ENCODE results near the gene XYLT1.

Gene XYLT1

DNA sequence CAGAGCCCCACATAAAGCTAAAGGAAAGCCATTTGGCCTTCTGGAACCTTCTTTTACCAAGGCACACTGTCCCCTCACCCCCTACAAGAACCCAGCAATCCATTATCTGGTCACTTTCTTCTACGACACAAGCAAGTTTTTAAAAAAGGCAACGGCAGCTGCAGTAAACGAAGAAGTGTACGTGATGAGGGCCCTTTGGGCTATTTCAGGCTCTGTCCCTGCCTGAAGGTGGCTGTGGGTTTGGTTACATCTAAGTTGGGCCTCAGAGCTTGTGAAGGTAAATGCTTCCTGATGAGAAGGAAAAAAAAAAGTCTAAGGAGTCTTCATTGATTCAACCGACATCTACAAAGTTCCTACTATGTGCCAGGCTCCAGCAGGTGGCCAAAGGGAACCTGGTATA, 35.4 kb downstream of the XYLT1 start:
- peaks cover 38% of the 10 kb centered on the region for H3K4me1 Mint-ChIP-seq (ENCODE audit: low read depth)
- no peak overlapping the region for H3K27ac Mint-ChIP-seq
- H3K36me3 Mint-ChIP-seq (ENCODE audit: low read depth) = peaks cover 3% of the 10 kb centered on the region
- H3K9me3 Mint-ChIP-seq = no peaks in the 10 kb centered on the region
- no peak overlapping the region for H3K4me3 Mint-ChIP-seq
- no peaks in the 10 kb centered on the region for H3K27me3 Mint-ChIP-seq

- H3K27me3 Mint-ChIP-seq = no peaks in the 10 kb centered on the region
- no peaks in the 10 kb centered on the region for H3K9me3 Mint-ChIP-seq
- no peaks in the 10 kb centered on the region for H3K36me3 Mint-ChIP-seq (ENCODE audit: low read depth)
- H3K27ac Mint-ChIP-seq = no peak overlapping the region
- H3K4me1 Mint-ChIP-seq (ENCODE audit: low read depth) = peaks cover 23% of the 10 kb centered on the region
- H3K4me3 Mint-ChIP-seq = no peak overlapping the region
These were observed 36.9 kb downstream of the XYLT1 start for GRCh38 chr16:17433577-17434451.

GRCh38 chr16:17432901-17433576, 37.7 kb downstream of the XYLT1 start:
- Mint-ChIP-seq H3K36me3 (ENCODE audit: low read depth) (no peaks in the 10 kb centered on the region), H3K9me3 (no peaks in the 10 kb centered on the region), H3K4me3 (no peak overlapping the region), H3K27ac (no peak overlapping the region), H3K4me1 (ENCODE audit: low read depth) (peaks cover 16% of the 10 kb centered on the region), H3K27me3 (no peaks in the 10 kb centered on the region)

DNA sequence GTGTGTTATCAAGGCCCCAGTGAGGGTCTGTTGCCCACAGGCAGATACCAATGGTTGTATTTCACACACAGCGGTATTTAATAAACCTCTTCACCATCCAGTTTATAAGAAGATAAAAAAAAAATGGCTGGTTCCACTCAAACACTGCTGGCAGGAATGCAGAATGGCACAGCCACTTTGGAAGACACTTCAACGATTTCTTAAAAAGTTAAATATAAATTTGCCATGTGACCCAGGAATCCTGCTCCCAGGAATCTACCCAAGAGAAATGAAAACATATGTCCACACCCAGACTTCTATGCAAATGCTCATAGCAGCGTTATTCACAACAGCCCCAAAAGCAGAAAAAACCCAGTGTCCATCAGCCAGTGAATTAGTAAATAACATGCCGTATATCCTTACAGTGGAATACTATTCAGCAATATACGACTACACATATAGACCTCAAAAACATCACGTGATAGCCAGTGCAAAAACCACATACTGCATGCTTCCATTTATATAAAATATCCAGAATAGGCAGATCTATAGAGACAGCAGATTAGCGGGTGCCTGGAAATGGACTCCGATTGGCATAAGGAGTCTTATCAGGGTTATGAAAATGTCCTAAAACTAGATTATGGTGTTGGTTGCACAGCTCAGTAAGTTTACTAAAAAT, 38.7 kb downstream of the XYLT1 start:
- Mint-ChIP-seq H3K4me3 (no peak overlapping the region), H3K4me1 (ENCODE audit: low read depth) (peaks cover 19% of the 10 kb centered on the region), H3K9me3 (no peaks in the 10 kb centered on the region), H3K36me3 (ENCODE audit: low read depth) (no peaks in the 10 kb centered on the region), H3K27me3 (no peaks in the 10 kb centered on the region), H3K27ac (no peak overlapping the region)

GRCh38 chr16:17431012-17431411, 39.7 kb downstream of the XYLT1 start:
- Mint-ChIP-seq H3K4me3 (no peak overlapping the region), H3K27me3 (no peaks in the 10 kb centered on the region), H3K9me3 (no peaks in the 10 kb centered on the region), H3K27ac (no peak overlapping the region), H3K36me3 (ENCODE audit: low read depth) (peaks cover 4% of the 10 kb centered on the region), H3K4me1 (ENCODE audit: low read depth) (peaks cover 23% of the 10 kb centered on the region)

GRCh38 chr16:17426451-17426850, 44.3 kb downstream of the XYLT1 start:
- Mint-ChIP-seq H3K27ac (no peak overlapping the region), H3K27me3 (no peaks in the 10 kb centered on the region), H3K36me3 (ENCODE audit: low read depth) (peaks cover 9% of the 10 kb centered on the region), H3K4me3 (no peak overlapping the region), H3K9me3 (peaks cover 5% of the 10 kb centered on the region), H3K4me1 (ENCODE audit: low read depth) (peaks cover 13% of the 10 kb centered on the region)

DNA sequence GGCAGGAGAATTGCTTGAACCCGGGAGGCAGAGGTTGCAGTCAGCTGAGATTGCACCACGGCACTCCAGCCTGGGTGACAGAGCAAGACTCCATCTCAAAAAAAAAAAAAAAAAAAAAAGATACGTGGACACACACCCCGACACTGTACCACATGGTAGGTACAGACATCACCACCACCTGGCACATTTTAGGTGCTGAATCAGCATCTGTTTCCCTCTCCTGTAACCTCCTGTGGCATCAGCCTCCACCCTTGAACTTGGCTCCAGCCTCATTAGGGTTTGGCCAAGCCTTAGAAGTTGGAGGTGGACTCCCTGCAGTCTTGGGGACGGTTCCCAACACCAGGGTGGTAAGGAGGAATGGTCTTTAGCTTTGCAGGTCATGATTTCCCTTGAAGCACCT, 46.0 kb downstream of the XYLT1 start:
- no peaks in the 10 kb centered on the region for H3K27me3 Mint-ChIP-seq
- H3K27ac Mint-ChIP-seq = no peak overlapping the region
- peaks cover 15% of the 10 kb centered on the region for H3K4me1 Mint-ChIP-seq (ENCODE audit: low read depth)
- H3K9me3 Mint-ChIP-seq = peaks cover 5% of the 10 kb centered on the region
- no peak overlapping the region for H3K4me3 Mint-ChIP-seq
- peaks cover 9% of the 10 kb centered on the region for H3K36me3 Mint-ChIP-seq (ENCODE audit: low read depth)

GRCh38 chr16:17423221-17423620, 47.5 kb downstream of the XYLT1 start:
- Mint-ChIP-seq H3K9me3 (peaks cover 5% of the 10 kb centered on the region), H3K4me1 (ENCODE audit: low read depth) (peaks cover 15% of the 10 kb centered on the region), H3K4me3 (no peak overlapping the region), H3K36me3 (ENCODE audit: low read depth) (peaks cover 9% of the 10 kb centered on the region), H3K27ac (no peak overlapping the region), H3K27me3 (no peaks in the 10 kb centered on the region)

DNA sequence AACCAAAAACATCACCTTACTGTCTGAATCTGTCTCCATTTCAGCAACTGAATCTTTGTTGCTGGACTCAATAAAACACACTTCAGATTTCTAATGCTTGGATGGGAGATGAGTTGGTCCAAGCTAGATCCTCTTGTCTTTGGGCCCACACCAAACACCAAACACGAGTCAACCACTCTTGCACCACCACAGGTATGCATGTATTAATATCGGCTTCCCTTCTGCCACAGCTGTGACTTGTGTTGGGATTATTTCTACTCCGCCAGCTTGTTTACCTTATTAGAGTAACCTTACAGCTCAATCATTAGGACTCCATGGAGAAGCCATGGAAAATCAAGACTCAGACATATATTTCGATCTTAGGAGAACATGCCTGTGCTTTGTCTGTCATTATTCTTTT, 49.9 kb downstream of the XYLT1 start:
- Mint-ChIP-seq H3K4me1 (ENCODE audit: low read depth) (peaks cover 27% of the 10 kb centered on the region), H3K36me3 (ENCODE audit: low read depth) (peaks cover 12% of the 10 kb centered on the region), H3K4me3 (no peak overlapping the region), H3K27ac (no peak overlapping the region), H3K9me3 (peaks cover 3% of the 10 kb centered on the region), H3K27me3 (no peaks in the 10 kb centered on the region)

DNA sequence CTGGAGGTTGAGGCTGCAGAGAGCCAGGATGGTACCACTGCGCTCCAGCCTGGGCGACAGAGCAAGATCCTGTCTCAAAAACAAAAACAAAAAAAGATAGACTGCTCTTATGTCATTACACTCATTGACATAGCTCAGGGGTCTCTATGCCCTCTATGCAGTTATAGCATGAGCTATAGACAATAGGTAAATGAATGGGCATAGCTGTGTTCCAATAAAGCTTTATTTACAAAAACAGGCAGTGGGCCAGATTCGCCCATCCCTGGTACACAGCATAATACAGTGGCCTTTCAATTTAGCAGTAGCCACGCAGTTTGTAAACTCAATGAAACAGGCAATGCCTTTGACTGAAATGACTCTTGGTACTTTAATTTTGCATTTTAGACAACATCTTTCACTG, 51.5 kb downstream of the XYLT1 start:
- Mint-ChIP-seq H3K27me3 (no peaks in the 10 kb centered on the region), H3K4me3 (no peak overlapping the region), H3K27ac (no peak overlapping the region), H3K9me3 (no peaks in the 10 kb centered on the region), H3K36me3 (ENCODE audit: low read depth) (peaks cover 11% of the 10 kb centered on the region), H3K4me1 (ENCODE audit: low read depth) (peaks cover 43% of the 10 kb centered on the region)

DNA sequence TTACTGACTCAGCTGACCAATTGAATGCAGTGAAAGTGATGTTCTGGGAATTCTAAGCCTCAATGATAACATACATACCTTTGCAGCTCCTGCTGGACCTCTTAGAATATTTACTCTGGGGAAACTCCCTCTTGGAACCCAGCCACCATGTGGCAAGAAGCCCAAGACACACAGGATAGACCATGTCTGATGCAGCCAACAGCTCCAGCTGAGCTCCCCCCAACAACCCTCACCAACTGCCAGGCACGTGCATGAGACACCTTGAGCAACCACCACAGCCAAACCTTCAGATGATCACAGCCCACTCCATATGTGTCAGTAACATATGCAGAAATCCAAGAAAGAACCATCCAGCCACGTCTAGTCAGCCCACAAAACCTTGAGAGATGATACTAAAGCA, 53.0 kb downstream of the XYLT1 start:
- peaks cover 55% of the 10 kb centered on the region for H3K4me1 Mint-ChIP-seq (ENCODE audit: low read depth)

DNA sequence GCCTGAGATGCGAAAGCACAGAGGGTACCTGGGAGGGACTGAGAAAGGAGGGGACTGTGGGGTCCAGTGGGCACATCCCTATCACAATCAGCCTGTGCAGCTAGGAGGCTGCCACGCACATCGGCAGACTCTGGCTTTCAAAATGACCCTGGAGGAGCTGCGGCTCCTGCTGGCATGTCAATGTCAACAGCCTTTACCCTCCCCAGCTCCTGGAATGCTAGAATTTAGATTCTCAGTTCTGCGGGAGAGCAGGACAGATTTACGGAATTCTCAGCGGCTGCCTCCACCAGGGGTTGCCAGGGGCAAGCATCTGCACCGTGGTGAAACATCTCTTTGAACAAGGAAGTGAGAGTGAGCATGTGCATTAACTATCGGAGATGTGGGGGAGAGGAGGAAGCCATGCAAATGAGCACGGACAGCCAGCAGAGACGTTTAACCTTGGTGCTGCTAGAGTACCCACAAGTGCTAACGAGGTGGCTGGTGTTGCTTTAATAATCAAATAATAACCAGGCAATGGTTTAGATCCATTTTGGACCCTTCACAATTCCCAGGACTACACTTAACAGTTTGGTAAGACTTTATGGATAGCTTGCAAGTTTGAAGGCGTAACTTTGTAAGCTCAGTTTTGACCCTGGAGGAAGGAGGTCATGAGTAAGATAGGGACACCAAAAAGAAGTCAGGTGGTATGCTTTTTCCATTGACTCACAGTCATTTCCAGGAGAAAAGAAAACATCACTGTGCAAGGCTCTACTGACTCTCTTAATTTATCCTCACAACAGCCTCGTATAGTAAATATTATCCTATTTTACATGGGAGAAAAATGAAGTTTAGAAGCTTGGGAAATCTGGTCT, 54.1 kb downstream of the XYLT1 start:
- H3K27me3 Mint-ChIP-seq = no peaks in the 10 kb centered on the region
- peaks cover 57% of the 10 kb centered on the region for H3K4me1 Mint-ChIP-seq (ENCODE audit: low read depth)
- H3K4me3 Mint-ChIP-seq = peak overlapping the region; percentile 80

More for the DNA sequence above, 53.0 kb downstream of the XYLT1 start:
- Mint-ChIP-seq H3K27me3 (no peaks in the 10 kb centered on the region), H3K4me3 (peak overlapping the region; percentile 5), H3K36me3 (ENCODE audit: low read depth) (peaks cover 7% of the 10 kb centered on the region), H3K27ac (peak overlapping the region; percentile 95), H3K9me3 (no peaks in the 10 kb centered on the region)

GRCh38 chr16:17414916-17415315, 55.8 kb downstream of the XYLT1 start:
- Mint-ChIP-seq H3K27ac (peak overlapping the region; percentile 95), H3K4me1 (ENCODE audit: low read depth) (peaks cover 53% of the 10 kb centered on the region), H3K4me3 (peak overlapping the region; percentile 45), H3K36me3 (ENCODE audit: low read depth) (peaks cover 11% of the 10 kb centered on the region), H3K9me3 (no peaks in the 10 kb centered on the region), H3K27me3 (no peaks in the 10 kb centered on the region)

More for the DNA sequence above, 54.1 kb downstream of the XYLT1 start:
- Mint-ChIP-seq H3K27ac (peak overlapping the region; percentile 95), H3K9me3 (no peaks in the 10 kb centered on the region), H3K36me3 (ENCODE audit: low read depth) (peaks cover 7% of the 10 kb centered on the region)

DNA sequence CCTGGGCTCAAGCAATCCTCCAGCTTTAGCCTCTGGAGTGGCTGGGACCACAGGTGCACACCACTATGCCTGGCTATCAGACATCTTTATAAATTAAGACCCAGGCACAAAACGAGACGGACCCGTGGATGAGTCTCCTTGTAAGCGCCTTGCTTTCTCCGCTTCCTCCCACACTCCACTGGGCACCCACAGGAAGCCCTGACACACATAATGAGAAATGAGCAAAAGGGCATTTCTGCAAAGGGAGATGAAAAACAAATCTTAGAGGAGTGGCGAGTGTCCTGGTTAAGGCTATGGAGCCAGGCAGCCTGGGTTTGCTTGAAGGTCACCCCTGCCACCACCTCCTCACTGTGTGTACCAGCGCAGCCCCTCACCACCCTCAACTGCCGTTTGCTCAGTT, 56.3 kb downstream of the XYLT1 start:
- Mint-ChIP-seq H3K36me3 (ENCODE audit: low read depth) (peaks cover 11% of the 10 kb centered on the region), H3K9me3 (no peaks in the 10 kb centered on the region), H3K4me3 (peak overlapping the region; percentile 45), H3K27ac (peak overlapping the region; percentile 95), H3K27me3 (no peaks in the 10 kb centered on the region), H3K4me1 (ENCODE audit: low read depth) (peaks cover 53% of the 10 kb centered on the region)

Data from stimulated activated naive CD8-positive, alpha-beta T cell treated with anti-CD3 and anti-CD28 coated beads, Interleukin-15, Interleukin-2, amounts not matched to agents 100 ng/mL and 50 ng/mL, for 24 hours (primary cell).